Measurements from ENCODE around the gene RNASET2. TPM values are rescaled to one million over a fixed set of nuclear protein-coding genes. Genes with fewer than 3 reads are reported as not detected.
A peak's percentile ranks its signal among the peaks of the same experiment; 100 is the strongest.
"Not testable (repeated sequence)": the region's sequence is repeated elsewhere in the genome, so short reads cannot be mapped to it uniquely, and the experiment has no call there.

RNASET2 gene
- total and polyA plus RNA-seq, 4 donors = 55.2 to 92.1 (median 77.8) TPM

DNA sequence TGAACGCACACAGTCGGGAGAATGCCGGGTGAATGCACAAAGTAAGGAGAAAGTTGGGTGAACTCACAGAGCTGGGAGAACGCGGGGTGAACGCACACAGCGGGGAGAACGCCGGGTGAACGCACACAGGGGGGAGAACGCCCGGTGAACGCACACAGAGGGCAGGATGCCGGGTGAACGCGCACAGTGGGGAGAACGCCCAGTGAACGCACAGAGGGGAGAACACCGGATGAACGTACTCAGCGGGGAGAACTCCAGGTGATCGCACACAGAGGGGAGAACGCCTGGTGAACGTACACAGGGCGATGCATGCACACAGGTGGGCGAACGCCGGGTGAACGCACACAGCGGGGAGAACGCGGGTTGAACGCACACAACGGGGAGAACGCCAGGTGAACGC, 57.4 kb downstream of the RNASET2 start:
- Histone ChIP-seq H3K36me3 (ENCODE audit: control insufficient read depth in 4 of 4, insufficient read depth in 4 of 4, low read length in 4 of 4) (no peaks in the 10 kb centered on the region), H3K9ac (ENCODE audit: insufficient read depth in 1 of 2, low read length in 2 of 2) (no peak overlapping the region), H3K27me3 (ENCODE audit: control insufficient read depth in 3 of 3, insufficient read depth in 3 of 3, low read length in 2 of 3) (peaks cover 0 to 3% (median 0%) of the 10 kb centered on the region in 3 donors), H3K4me1 (ENCODE audit: control insufficient read depth in 5 of 5, insufficient read depth in 5 of 5, low read length in 5 of 5) (no peaks in the 10 kb centered on the region), H3K27ac (ENCODE audit: low read depth in 1 of 2, low read length in 1 of 2) (no peak overlapping the region), H3K4me3 (no peak overlapping the region), H3K9me3 (ENCODE audit: control insufficient read depth in 4 of 4, insufficient read depth in 3 of 4, low read length in 3 of 4) (peaks cover 0 to 2% (median 0%) of the 10 kb centered on the region in 4 donors)
- TF ChIP-seq CTCF (IDR thresholded peaks at IDR 0.05; ENCODE audit: control extremely low read depth, extremely low read depth) = no peak
- 94 to 96% methylated on average over 36 of the region's 36 CpGs for WGBS, 2 donors
- ATAC-seq (ENCODE audit: insufficient read depth, low FRiP score) = no peak
- DNase-seq = no peak

DNA sequence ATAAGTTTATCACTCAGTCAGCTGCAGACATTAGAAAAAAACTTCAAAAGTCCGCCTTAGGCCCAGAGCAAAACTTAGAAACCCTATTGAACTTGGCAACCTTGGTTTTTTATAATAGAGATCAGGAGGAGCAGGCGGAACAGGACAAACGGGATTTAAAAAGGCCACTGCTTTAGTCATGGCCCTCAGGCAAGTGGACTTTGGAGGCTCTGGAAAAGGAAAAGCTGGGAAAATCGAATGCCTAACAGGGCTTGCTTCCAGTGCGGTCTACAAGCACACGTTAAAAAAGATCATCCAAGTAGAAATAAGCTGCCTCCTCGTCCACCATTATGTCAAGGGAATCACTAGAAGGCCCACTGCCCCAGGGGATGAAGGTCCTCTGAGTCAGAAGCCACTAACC, 61.7 kb downstream of the RNASET2 start:
- H3K9ac ChIP-seq (ENCODE audit: insufficient read depth in 1 of 2, low read length in 2 of 2); ATAC-seq (ENCODE audit: insufficient read depth, low FRiP score); H3K4me1 ChIP-seq (ENCODE audit: control insufficient read depth in 5 of 5, insufficient read depth in 5 of 5, low read length in 5 of 5); H3K9me3 ChIP-seq (ENCODE audit: control insufficient read depth in 4 of 4, insufficient read depth in 3 of 4, low read length in 3 of 4); H3K27ac ChIP-seq (ENCODE audit: low read depth in 1 of 2, low read length in 1 of 2); H3K36me3 ChIP-seq (ENCODE audit: control insufficient read depth in 4 of 4, insufficient read depth in 4 of 4, low read length in 4 of 4); H3K27me3 ChIP-seq (ENCODE audit: control insufficient read depth in 3 of 3, insufficient read depth in 3 of 3, low read length in 2 of 3); H3K4me3 ChIP-seq: not testable (repeated sequence)
- WGBS, 2 donors = 84 to 93% methylated on average over 7 of the region's 7 CpGs
- peak in 1 of 3 donors; percentile 9 for DNase-seq

- not testable (repeated sequence) for DNase-seq
- WGBS, 2 donors = 66 to 83% methylated on average over 5 of the region's 5 CpGs
Measured at GRCh38 chr6:166892472-166892871, 63.9 kb downstream of the RNASET2 start.

GRCh38 chr6:166886773-166887172, 69.6 kb downstream of the RNASET2 start:
- DNase-seq; H3K27ac ChIP-seq (ENCODE audit: low read depth in 1 of 2, low read length in 1 of 2); H3K4me1 ChIP-seq (ENCODE audit: control insufficient read depth in 5 of 5, insufficient read depth in 5 of 5, low read length in 5 of 5); H3K9me3 ChIP-seq (ENCODE audit: control insufficient read depth in 4 of 4, insufficient read depth in 3 of 4, low read length in 3 of 4); H3K36me3 ChIP-seq (ENCODE audit: control insufficient read depth in 4 of 4, insufficient read depth in 4 of 4, low read length in 4 of 4); H3K4me3 ChIP-seq; ATAC-seq (ENCODE audit: insufficient read depth, low FRiP score); H3K9ac ChIP-seq (ENCODE audit: insufficient read depth in 1 of 2, low read length in 2 of 2); H3K27me3 ChIP-seq (ENCODE audit: control insufficient read depth in 3 of 3, insufficient read depth in 3 of 3, low read length in 2 of 3): not testable (repeated sequence)
- 92% methylated on average over 4 of the region's 4 CpGs for WGBS, 2 donors

More at GRCh38 chr6:166892472-166892871, 63.9 kb downstream of the RNASET2 start:
- not testable (repeated sequence) for H3K9me3 ChIP-seq (ENCODE audit: control insufficient read depth in 4 of 4, insufficient read depth in 3 of 4, low read length in 3 of 4); ATAC-seq (ENCODE audit: insufficient read depth, low FRiP score); H3K27ac ChIP-seq (ENCODE audit: low read depth in 1 of 2, low read length in 1 of 2); H3K36me3 ChIP-seq (ENCODE audit: control insufficient read depth in 4 of 4, insufficient read depth in 4 of 4, low read length in 4 of 4); H3K4me3 ChIP-seq; H3K9ac ChIP-seq (ENCODE audit: insufficient read depth in 1 of 2, low read length in 2 of 2); H3K27me3 ChIP-seq (ENCODE audit: control insufficient read depth in 3 of 3, insufficient read depth in 3 of 3, low read length in 2 of 3); H3K4me1 ChIP-seq (ENCODE audit: control insufficient read depth in 5 of 5, insufficient read depth in 5 of 5, low read length in 5 of 5)

DNA sequence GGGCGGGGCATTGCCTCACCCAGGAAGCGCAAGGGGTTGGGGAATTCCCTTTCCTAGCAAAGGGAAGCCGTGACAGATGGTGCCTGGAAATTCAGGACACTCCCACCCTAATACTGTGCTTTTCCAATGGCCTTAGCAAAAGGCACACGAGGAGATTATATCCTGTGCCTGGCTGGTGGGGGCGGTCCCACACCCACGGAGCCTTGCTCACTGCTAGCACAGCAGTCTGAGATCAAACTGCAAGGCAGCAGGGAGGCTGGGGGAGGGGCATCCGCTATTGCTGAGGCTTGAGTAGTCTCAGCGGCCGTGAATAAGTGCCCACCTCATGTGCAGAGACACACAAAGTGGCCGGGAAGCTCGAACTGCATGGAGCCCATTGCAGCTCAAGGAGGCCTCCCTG, 71.4 kb downstream of the RNASET2 start:
- ATAC-seq (ENCODE audit: insufficient read depth, low FRiP score); H3K9ac ChIP-seq (ENCODE audit: insufficient read depth in 1 of 2, low read length in 2 of 2); H3K27ac ChIP-seq (ENCODE audit: low read depth in 1 of 2, low read length in 1 of 2); H3K9me3 ChIP-seq (ENCODE audit: control insufficient read depth in 4 of 4, insufficient read depth in 3 of 4, low read length in 3 of 4); H3K4me3 ChIP-seq; H3K36me3 ChIP-seq (ENCODE audit: control insufficient read depth in 4 of 4, insufficient read depth in 4 of 4, low read length in 4 of 4); H3K27me3 ChIP-seq (ENCODE audit: control insufficient read depth in 3 of 3, insufficient read depth in 3 of 3, low read length in 2 of 3); H3K4me1 ChIP-seq (ENCODE audit: control insufficient read depth in 5 of 5, insufficient read depth in 5 of 5, low read length in 5 of 5); DNase-seq: not testable (repeated sequence)
- WGBS, 2 donors = 84 to 85% methylated on average over 11 of the region's 11 CpGs
